Activated naive CD8-positive, alpha-beta T cell treated with anti-CD3 and anti-CD28 coated beads, Interleukin-2, amount 50 U/mL, for 24 hours (primary cell): ENCODE results near the gene KRTAP5-1.

Experiments
- ATAC-seq: fragments of 150-1000 bp; cut with Tn5 transposase; one replicate; pipeline ENCODE4 v1.10.0; 2021
- DNase-seq: peaks from one replicate; pipeline ENCODE4 v3.0.0; 2021
- H3K27ac Mint-ChIP-seq: one replicate; pipeline ENCODE4 v1.8.0; 2021; ENCODE audit warnings: mild to moderate bottlenecking, mixed read lengths
- H3K27me3 Mint-ChIP-seq: one replicate; pipeline ENCODE4 v1.8.0; 2021; ENCODE audit warnings: mixed read lengths
- H3K36me3 Mint-ChIP-seq: one replicate; pipeline ENCODE4 v1.8.0; 2021; ENCODE audit warnings: low read depth, mixed read lengths
- H3K4me1 Mint-ChIP-seq: one replicate; pipeline ENCODE4 v1.8.0; 2021; ENCODE audit warnings: mixed read lengths
- H3K4me3 Mint-ChIP-seq: one replicate; pipeline ENCODE4 v1.8.0; 2021; ENCODE audit warnings: mild to moderate bottlenecking, moderate library complexity, mixed read lengths
- H3K9me3 Mint-ChIP-seq: one replicate; pipeline ENCODE4 v1.8.0; 2021; ENCODE audit warnings: mixed read lengths

Gene KRTAP5-1

DNA sequence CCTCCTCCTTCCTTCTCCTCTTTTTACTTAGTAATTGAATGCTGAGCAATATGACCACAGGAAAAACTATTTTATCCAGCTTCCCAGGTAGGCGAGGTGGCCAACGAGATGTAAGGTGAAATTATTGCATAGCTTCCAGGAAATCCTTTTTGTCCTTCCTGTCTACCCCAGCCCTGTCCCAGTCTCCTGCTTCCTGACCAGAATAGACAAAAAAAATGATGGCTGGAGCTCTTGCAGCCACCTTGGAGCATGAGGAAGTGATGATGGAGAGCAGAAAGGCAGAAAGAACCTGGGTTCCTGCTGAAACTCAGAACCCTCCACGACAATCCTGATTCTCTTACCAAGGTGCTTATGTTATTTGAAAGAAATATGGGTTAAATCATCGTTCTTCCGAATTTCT is 46.9 kb downstream of the KRTAP5-1 start:
- Mint-ChIP-seq H3K4me1 (peaks cover 4% of the 10 kb centered on the region), H3K36me3 (no peaks in the 10 kb centered on the region), H3K4me3 (no peak overlapping the region), H3K27ac (no peak overlapping the region), H3K27me3 (peaks cover 2% of the 10 kb centered on the region), H3K9me3 (no peaks in the 10 kb centered on the region)
- DNase-seq: no peak
- no peak for ATAC-seq

DNA sequence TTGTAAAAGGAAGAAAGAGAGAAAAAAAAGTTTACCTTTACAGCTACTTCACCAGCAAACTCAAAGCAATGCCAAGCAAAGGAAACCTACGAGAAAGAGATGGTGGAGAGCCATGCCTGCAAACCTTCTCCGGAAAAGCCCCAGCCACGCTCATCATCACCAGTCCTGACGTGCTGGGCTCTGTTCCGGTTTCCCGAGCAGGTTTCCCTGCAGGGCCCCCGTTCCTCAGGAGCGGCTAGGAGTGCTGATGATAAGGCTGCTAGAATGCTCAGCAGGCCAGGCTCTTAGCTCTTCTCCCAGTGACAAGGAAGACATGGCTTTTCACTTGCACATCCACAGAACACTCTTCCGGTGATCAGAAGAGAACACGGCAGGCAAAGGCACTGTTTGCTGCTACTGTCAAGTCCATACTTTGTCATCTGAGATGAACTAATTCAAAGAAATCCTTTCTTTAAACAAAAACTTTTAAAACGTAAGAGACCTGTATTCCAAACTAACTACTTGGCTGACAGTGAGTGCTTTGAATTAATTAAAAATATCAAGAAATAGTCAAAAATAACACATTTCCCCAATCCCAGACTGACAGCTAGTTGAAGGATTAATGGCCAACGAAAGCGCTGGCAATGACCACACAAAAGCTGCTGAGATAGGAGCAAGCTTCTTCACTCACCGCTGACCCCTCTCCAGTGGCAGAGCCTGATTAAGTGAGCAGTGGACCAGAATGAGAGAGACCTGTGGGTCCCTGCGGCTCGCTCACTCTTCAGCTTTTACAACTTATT is 48.8 kb downstream of the KRTAP5-1 start:
- Mint-ChIP-seq H3K4me3 (no peak overlapping the region), H3K27me3 (no peaks in the 10 kb centered on the region), H3K27ac (no peak overlapping the region), H3K4me1 (peaks cover 8% of the 10 kb centered on the region), H3K9me3 (no peaks in the 10 kb centered on the region), H3K36me3 (no peaks in the 10 kb centered on the region)
- no peak for ATAC-seq
- DNase-seq: no peak

DNA sequence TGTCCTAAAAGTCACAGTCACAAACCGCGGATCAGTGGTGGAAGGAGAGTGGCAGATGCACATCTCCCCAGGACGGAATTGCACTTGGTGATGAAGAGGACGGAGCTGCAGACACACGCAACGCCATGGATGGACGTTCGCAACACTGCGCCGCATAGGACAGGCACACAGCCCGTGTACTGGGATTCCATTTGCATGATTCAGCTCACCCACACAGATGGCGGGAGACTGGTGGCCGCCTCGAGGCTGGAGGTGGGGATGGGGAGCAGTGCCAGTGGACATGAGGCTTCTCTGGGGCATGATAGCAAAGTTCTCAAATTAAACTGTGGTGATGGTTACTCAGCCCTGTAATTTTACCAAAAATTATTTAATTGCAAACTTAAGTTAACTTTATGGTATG is 50.4 kb downstream of the KRTAP5-1 start:
- no peak overlapping the region for H3K4me3 Mint-ChIP-seq
- ATAC-seq: no peak
- H3K4me1 Mint-ChIP-seq: peaks cover 16% of the 10 kb centered on the region

More for the DNA sequence above, 50.4 kb downstream of the KRTAP5-1 start:
- Mint-ChIP-seq H3K27ac (no peak overlapping the region), H3K36me3 (no peaks in the 10 kb centered on the region), H3K27me3 (no peaks in the 10 kb centered on the region), H3K9me3 (no peaks in the 10 kb centered on the region)
- DNase-seq: no peak
